BE2C (cell line): Measurements from ENCODE around the gene PHF1.

ENCODE experiments used
- DNase-seq: peaks from one replicate; pipeline ENCODE4 v3.0.0-alpha.2; 2020
- H3K27me3 ChIP-seq: fragments of 250-450 bp; sonication (Bioruptor Pico); 2 replicates; pipeline ENCODE4 v1.5.1; 2020; ENCODE audit warnings: mild to moderate bottlenecking
- H3K36me3 ChIP-seq: fragments of 250-450 bp; sonication (Bioruptor Pico); 2 replicates; pipeline ENCODE4 v1.5.1; 2020; ENCODE audit warnings: mild to moderate bottlenecking
- H3K4me1 ChIP-seq: fragments of 250-450 bp; sonication (Bioruptor Pico); 2 replicates; pipeline ENCODE4 v1.5.1; 2020
- H3K4me3 ChIP-seq: 2 replicates; pipeline ENCODE4 v1.5.1; 2011; ENCODE audit warnings: low read depth, low read length
- H3K9me3 ChIP-seq: fragments of 250-450 bp; sonication (Bioruptor Pico); 2 replicates; pipeline ENCODE4 v1.5.1; 2020
- CTCF ChIP-seq: IDR thresholded peaks from 2 replicates; pipeline ENCODE4 v1.5.1; 2012; ENCODE audit warnings: mild to moderate bottlenecking, low read depth, low read length

Gene PHF1

GRCh38 chr6:33423777-33424176, 13.0 kb downstream of the PHF1 start:
- H3K9me3 ChIP-seq, result no peaks in the 10 kb centered on the region
- no peak overlapping the region for H3K4me3 ChIP-seq
- no peak for TF ChIP-seq CTCF
- no peaks in the 10 kb centered on the region for H3K36me3 ChIP-seq
- DNase-seq, result no peak
- peaks cover 4% of the 10 kb centered on the region for H3K4me1 ChIP-seq
- H3K27me3 ChIP-seq, result no peaks in the 10 kb centered on the region

- Histone ChIP-seq H3K9me3 (no peaks in the 10 kb centered on the region), H3K4me1 (no peaks in the 10 kb centered on the region), H3K4me3 (peak overlapping the region; percentile 60), H3K36me3 (no peaks in the 10 kb centered on the region), H3K27me3 (no peaks in the 10 kb centered on the region)
- no peak for TF ChIP-seq CTCF
- DNase-seq, result no peak
Observed at GRCh38 chr6:33424855-33425667, 14.2 kb downstream of the PHF1 start.

GRCh38 chr6:33425668-33426577, 15.1 kb downstream of the PHF1 start:
- H3K4me3 ChIP-seq, result peak overlapping the region; percentile 60
- H3K4me1 ChIP-seq, result peaks cover 4% of the 10 kb centered on the region; the same call in 1 of the 2 replicates
- no peaks in the 10 kb centered on the region for H3K36me3 ChIP-seq
- DNase-seq, result peak; percentile 95
- H3K9me3 ChIP-seq, result no peaks in the 10 kb centered on the region
- peak; percentile 69 for TF ChIP-seq CTCF
- no peaks in the 10 kb centered on the region for H3K27me3 ChIP-seq

- no peak for DNase-seq
- Histone ChIP-seq H3K27me3 (no peaks in the 10 kb centered on the region), H3K36me3 (no peaks in the 10 kb centered on the region), H3K4me3 (peak overlapping the region; percentile 61), H3K9me3 (no peaks in the 10 kb centered on the region), H3K4me1 (peaks cover 6% of the 10 kb centered on the region; the same call in 1 of the 2 replicates)
- TF ChIP-seq CTCF, result no peak
Observed at GRCh38 chr6:33426590-33427511, 16.0 kb downstream of the PHF1 start.

- peak; percentile 66 for DNase-seq
- Histone ChIP-seq H3K36me3 (no peaks in the 10 kb centered on the region), H3K4me1 (peaks cover 6% of the 10 kb centered on the region; the same call in 1 of the 2 replicates), H3K9me3 (no peaks in the 10 kb centered on the region), H3K27me3 (no peaks in the 10 kb centered on the region), H3K4me3 (peak overlapping the region; percentile 61)
- no peak for TF ChIP-seq CTCF
Observed at GRCh38 chr6:33427585-33428223, 16.9 kb downstream of the PHF1 start.
